ENCODE data around the gene LMAN2.
"Not testable (repeated sequence)": the region's sequence is repeated elsewhere in the genome, so short reads cannot be mapped to it uniquely, and the experiment has no call there.

The LMAN2 gene

DNA sequence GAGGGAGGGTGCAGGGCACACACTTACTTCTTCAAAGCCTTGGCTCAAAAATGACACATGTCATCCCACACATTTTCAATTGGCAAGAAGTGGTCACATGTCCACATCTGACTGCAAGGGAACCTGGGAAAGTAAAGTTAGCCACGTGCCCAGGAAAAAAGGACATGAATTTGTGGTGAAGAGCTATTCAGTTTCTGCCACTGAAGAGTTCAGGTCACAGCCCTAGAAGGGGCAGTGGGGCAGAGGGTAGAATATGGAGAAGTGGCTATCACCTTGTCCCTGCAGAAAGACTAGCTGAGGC is 4.3 kb upstream of the LMAN2 start:
- H3K9me3 ChIP-seq (ENCODE audit: low read length), result no peaks in the 10 kb centered on the region
- no peak overlapping the region for H2AFZ ChIP-seq (ENCODE audit: low read depth, low read length)
- no peaks in the 10 kb centered on the region for H3K36me3 ChIP-seq (ENCODE audit: insufficient read depth, low read length)
- H3K4me1 ChIP-seq (ENCODE audit: insufficient read depth, low read length), result peaks cover 29% of the 10 kb centered on the region
- no peak overlapping the region for H3K4me3 ChIP-seq (ENCODE audit: low read length)
- peaks cover 8% of the 10 kb centered on the region for H3K27me3 ChIP-seq (ENCODE audit: insufficient read depth, low read length)

DNA sequence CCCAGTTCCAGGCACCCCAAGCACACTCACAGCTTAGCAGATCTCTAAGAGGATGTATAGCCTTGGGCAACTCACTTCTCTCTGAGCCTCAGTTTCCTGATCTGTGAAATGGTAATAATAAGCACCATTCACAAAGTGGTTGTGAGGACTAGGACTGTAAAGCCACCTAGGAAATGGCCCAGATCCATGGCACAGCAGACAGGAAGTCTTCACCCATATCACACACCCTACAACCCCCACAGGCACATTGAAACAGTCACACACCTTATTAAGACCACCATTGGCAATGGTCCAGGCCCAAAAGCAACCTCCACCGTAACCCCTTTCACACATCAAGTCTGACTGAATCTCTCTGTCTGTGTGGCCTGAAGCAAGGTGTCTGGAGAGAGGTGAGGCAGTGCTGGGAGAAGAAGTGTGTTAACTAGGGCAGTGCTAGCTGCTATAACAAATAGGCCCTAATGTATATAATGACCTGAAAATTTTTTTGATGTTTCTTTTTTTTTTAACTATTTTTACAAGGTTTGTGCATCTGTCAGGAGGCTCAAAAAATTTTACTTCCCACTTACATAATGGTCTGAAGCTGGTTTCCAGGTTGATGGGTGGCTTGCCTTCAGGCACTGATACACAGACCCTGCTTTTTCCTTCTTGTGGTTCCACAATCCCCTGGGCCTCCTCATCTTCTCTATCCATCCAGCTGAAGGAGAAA is 3.8 kb upstream of the LMAN2 start:
- no peaks in the 10 kb centered on the region for H3K9me3 ChIP-seq (ENCODE audit: low read length)
- no peak overlapping the region for H2AFZ ChIP-seq (ENCODE audit: low read depth, low read length)
- H3K4me1 ChIP-seq (ENCODE audit: insufficient read depth, low read length), result peaks cover 34% of the 10 kb centered on the region
- no peaks in the 10 kb centered on the region for H3K36me3 ChIP-seq (ENCODE audit: insufficient read depth, low read length)
- H3K27me3 ChIP-seq (ENCODE audit: insufficient read depth, low read length), result peaks cover 8% of the 10 kb centered on the region
- H3K4me3 ChIP-seq (ENCODE audit: low read length), result no peak overlapping the region

- Histone ChIP-seq H3K9me3 (ENCODE audit: low read length) (no peaks in the 10 kb centered on the region), H3K4me1 (ENCODE audit: insufficient read depth, low read length) (peaks cover 40% of the 10 kb centered on the region), H3K4me3 (ENCODE audit: low read length) (no peak overlapping the region), H3K36me3 (ENCODE audit: insufficient read depth, low read length) (no peaks in the 10 kb centered on the region), H3K27me3 (ENCODE audit: insufficient read depth, low read length) (peaks cover 8% of the 10 kb centered on the region), H2AFZ (ENCODE audit: low read depth, low read length) (no peak overlapping the region)
These were observed 3.2 kb upstream of the LMAN2 start for GRCh38 chr5:177354711-177355110.

- Histone ChIP-seq H3K27me3 (ENCODE audit: insufficient read depth, low read length) (peaks cover 8% of the 10 kb centered on the region), H2AFZ (ENCODE audit: low read depth, low read length) (no peak overlapping the region), H3K4me1 (ENCODE audit: insufficient read depth, low read length) (peaks cover 39% of the 10 kb centered on the region), H3K4me3 (ENCODE audit: low read length) (no peak overlapping the region), H3K36me3 (ENCODE audit: insufficient read depth, low read length) (peaks cover 2% of the 10 kb centered on the region), H3K9me3 (ENCODE audit: low read length) (no peaks in the 10 kb centered on the region)
These were observed 2.8 kb upstream of the LMAN2 start for GRCh38 chr5:177354256-177354655.

GRCh38 chr5:177353093-177353492 is 1.6 kb upstream of the LMAN2 start:
- H3K27me3 ChIP-seq (ENCODE audit: insufficient read depth, low read length), result peaks cover 6% of the 10 kb centered on the region
- H2AFZ ChIP-seq (ENCODE audit: low read depth, low read length), result no peak overlapping the region
- peaks cover 2% of the 10 kb centered on the region for H3K36me3 ChIP-seq (ENCODE audit: insufficient read depth, low read length)
- H3K4me3 ChIP-seq (ENCODE audit: low read length), result no peak overlapping the region
- peaks cover 28% of the 10 kb centered on the region for H3K4me1 ChIP-seq (ENCODE audit: insufficient read depth, low read length)
- H3K9me3 ChIP-seq (ENCODE audit: low read length), result no peaks in the 10 kb centered on the region

DNA sequence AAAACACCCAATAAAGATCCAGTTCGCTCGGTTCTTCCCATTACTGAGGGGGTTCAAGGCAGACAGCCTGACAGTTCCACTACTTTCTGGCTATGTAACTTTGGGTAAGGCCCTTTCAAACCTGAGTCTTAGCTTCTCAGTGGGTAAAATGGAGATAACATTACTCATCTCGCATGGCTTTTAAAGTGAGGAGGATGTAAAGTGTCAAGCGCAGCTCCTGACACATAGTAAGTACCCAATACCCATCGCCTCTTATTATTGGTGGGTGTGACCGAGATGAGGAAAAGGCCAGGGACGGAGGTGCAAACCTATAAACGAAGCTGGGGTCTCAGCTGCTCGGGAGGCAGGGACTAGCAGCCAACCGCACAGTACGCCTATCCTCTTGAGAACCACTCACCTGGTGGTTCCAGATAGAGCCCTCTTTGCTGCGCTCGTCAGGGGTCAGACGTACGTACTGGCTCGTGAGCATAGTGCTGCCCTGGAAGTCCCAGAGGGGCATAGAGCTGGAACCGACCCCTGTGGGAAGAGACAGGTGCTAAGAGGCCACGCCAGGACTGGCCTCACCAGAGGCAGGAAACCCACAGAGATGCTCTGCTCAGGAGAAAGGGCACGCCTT is 584 bp downstream of the LMAN2 start:
- H2AFZ ChIP-seq (ENCODE audit: low read depth, low read length), result peak overlapping the region; percentile 88
- peaks cover 14% of the 10 kb centered on the region for H3K36me3 ChIP-seq (ENCODE audit: insufficient read depth, low read length)
- no peaks in the 10 kb centered on the region for H3K27me3 ChIP-seq (ENCODE audit: insufficient read depth, low read length)
- peak overlapping the region; percentile 70 for H3K4me3 ChIP-seq (ENCODE audit: low read length)
- peaks cover 20% of the 10 kb centered on the region for H3K4me1 ChIP-seq (ENCODE audit: insufficient read depth, low read length)
- H3K9me3 ChIP-seq (ENCODE audit: low read length), result no peaks in the 10 kb centered on the region

- H3K4me1 ChIP-seq (ENCODE audit: insufficient read depth, low read length), result peaks cover 20% of the 10 kb centered on the region
- H2AFZ ChIP-seq (ENCODE audit: low read depth, low read length), result no peak overlapping the region
- H3K36me3 ChIP-seq (ENCODE audit: insufficient read depth, low read length), result peaks cover 14% of the 10 kb centered on the region
- H3K4me3 ChIP-seq (ENCODE audit: low read length), result peak overlapping the region; percentile 70
- no peaks in the 10 kb centered on the region for H3K9me3 ChIP-seq (ENCODE audit: low read length)
- H3K27me3 ChIP-seq (ENCODE audit: insufficient read depth, low read length), result no peaks in the 10 kb centered on the region
These were observed 1.7 kb downstream of the LMAN2 start for GRCh38 chr5:177349762-177350161.

DNA sequence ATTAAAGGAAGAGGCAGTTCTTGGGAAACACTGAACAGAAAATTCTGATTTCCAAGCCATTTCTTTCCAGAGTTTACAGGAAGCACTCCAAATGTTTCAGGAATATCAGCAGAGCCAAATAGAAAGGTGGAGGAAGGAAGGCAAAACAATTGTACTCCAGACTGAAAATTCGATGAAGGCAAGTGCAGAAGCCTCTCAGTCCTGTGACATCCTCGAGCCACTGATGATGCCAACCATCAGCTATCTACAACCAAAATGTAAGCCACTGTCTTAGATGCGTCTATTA is 2.2 kb downstream of the LMAN2 start:
- no peak overlapping the region for H2AFZ ChIP-seq (ENCODE audit: low read depth, low read length)
- H3K4me3 ChIP-seq (ENCODE audit: low read length), result no peak overlapping the region

GRCh38 chr5:177347699-177348098 is 3.8 kb downstream of the LMAN2 start:
- H2AFZ ChIP-seq (ENCODE audit: low read depth, low read length), result no peak overlapping the region
- no peaks in the 10 kb centered on the region for H3K9me3 ChIP-seq (ENCODE audit: low read length)
- H3K4me1 ChIP-seq (ENCODE audit: insufficient read depth, low read length), result peaks cover 20% of the 10 kb centered on the region
- H3K27me3 ChIP-seq (ENCODE audit: insufficient read depth, low read length), result no peaks in the 10 kb centered on the region
- H3K36me3 ChIP-seq (ENCODE audit: insufficient read depth, low read length), result peaks cover 22% of the 10 kb centered on the region
- no peak overlapping the region for H3K4me3 ChIP-seq (ENCODE audit: low read length)

More for the DNA sequence above, 2.2 kb downstream of the LMAN2 start:
- Histone ChIP-seq H3K9me3 (ENCODE audit: low read length) (no peaks in the 10 kb centered on the region), H3K36me3 (ENCODE audit: insufficient read depth, low read length) (peaks cover 14% of the 10 kb centered on the region), H3K27me3 (ENCODE audit: insufficient read depth, low read length) (no peaks in the 10 kb centered on the region), H3K4me1 (ENCODE audit: insufficient read depth, low read length) (peaks cover 20% of the 10 kb centered on the region)

DNA sequence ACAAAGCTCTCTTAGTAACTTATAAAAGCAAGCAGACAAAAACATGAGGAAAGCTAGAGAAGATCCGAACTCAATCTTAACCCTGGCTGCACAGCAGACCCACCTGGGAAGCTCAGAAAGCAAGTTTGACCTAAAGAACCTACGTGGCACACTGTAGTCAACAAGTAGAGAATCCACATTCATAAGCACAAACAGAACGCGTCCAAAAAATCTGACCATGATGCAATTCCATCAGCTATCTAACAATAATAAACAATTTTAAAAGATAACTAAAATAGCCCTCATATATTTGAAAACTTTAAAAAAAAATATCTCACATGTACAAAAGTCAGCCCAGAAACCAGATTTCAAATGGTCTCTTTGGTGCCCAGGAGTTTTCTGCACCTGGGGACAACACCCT is 4.6 kb downstream of the LMAN2 start:
- H3K9me3 ChIP-seq (ENCODE audit: low read length), result no peaks in the 10 kb centered on the region
- no peaks in the 10 kb centered on the region for H3K27me3 ChIP-seq (ENCODE audit: insufficient read depth, low read length)
- H3K4me1 ChIP-seq (ENCODE audit: insufficient read depth, low read length), result peaks cover 16% of the 10 kb centered on the region
- H3K4me3 ChIP-seq (ENCODE audit: low read length), result no peak overlapping the region
- peaks cover 24% of the 10 kb centered on the region for H3K36me3 ChIP-seq (ENCODE audit: insufficient read depth, low read length)
- no peak overlapping the region for H2AFZ ChIP-seq (ENCODE audit: low read depth, low read length)

GRCh38 chr5:177344891-177345290 is 6.6 kb downstream of the LMAN2 start:
- H2AFZ ChIP-seq (ENCODE audit: low read depth, low read length), result no peak overlapping the region
- H3K4me3 ChIP-seq (ENCODE audit: low read length), result no peak overlapping the region
- no peaks in the 10 kb centered on the region for H3K27me3 ChIP-seq (ENCODE audit: insufficient read depth, low read length)
- peaks cover 4% of the 10 kb centered on the region for H3K4me1 ChIP-seq (ENCODE audit: insufficient read depth, low read length)
- no peaks in the 10 kb centered on the region for H3K9me3 ChIP-seq (ENCODE audit: low read length)
- peaks cover 29% of the 10 kb centered on the region for H3K36me3 ChIP-seq (ENCODE audit: insufficient read depth, low read length)

DNA sequence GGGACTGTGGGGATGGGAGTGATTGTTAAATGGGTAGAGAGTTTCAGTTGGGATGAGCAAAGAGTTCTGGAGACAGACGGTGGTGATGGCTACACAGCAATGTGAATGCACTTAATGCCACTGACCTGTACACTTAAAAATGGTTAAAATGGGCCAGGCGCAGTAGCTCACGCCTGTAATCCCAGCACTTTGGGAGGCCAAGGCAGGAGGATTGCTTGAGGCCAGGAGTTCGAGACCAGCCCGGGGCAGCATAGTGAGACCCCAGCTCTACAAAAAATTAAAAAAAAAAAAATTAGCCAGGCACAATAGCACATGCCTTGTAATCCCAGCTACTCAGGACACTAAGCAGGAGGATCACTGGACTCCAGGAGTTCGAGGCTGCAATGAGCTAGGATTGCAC is 7.7 kb downstream of the LMAN2 start:
- Histone ChIP-seq H3K9me3 (ENCODE audit: low read length) (no peaks in the 10 kb centered on the region), H3K36me3 (ENCODE audit: insufficient read depth, low read length) (peaks cover 29% of the 10 kb centered on the region), H3K4me3 (ENCODE audit: low read length) (no peak overlapping the region), H3K4me1 (ENCODE audit: insufficient read depth, low read length) (no peaks in the 10 kb centered on the region), H3K27me3 (ENCODE audit: insufficient read depth, low read length) (no peaks in the 10 kb centered on the region), H2AFZ (ENCODE audit: low read depth, low read length) (no peak overlapping the region)

DNA sequence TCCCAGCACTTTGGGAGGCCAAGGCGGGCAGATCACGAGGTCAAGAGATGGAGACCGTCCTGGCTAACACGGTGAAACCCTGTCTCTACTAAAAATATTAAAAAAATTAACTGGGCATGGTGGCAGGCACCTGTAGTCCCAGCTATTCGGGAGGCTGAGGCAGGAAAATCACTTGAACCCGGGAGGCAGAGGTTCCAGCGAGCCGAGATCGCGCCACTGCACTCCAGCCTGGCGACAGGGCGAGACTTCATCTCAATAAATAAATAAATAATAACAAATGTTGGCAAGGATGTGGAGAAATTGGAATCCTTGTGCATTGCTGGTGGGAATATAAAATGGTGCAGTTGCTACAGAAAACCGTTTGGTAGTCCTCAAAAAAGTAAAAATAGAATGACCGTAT is 8.5 kb downstream of the LMAN2 start:
- not testable (repeated sequence) for H3K27me3 ChIP-seq (ENCODE audit: insufficient read depth, low read length); H2AFZ ChIP-seq (ENCODE audit: low read depth, low read length); H3K4me3 ChIP-seq (ENCODE audit: low read length); H3K9me3 ChIP-seq (ENCODE audit: low read length); H3K4me1 ChIP-seq (ENCODE audit: insufficient read depth, low read length)
- H3K36me3 ChIP-seq (ENCODE audit: insufficient read depth, low read length), result peaks cover 33% of the 10 kb centered on the region

- H3K4me3 ChIP-seq (ENCODE audit: low read length), result no peak overlapping the region
- peaks cover 57% of the 10 kb centered on the region for H3K36me3 ChIP-seq (ENCODE audit: insufficient read depth, low read length)
- no peaks in the 10 kb centered on the region for H3K9me3 ChIP-seq (ENCODE audit: low read length)
- no peaks in the 10 kb centered on the region for H3K27me3 ChIP-seq (ENCODE audit: insufficient read depth, low read length)
- H2AFZ ChIP-seq (ENCODE audit: low read depth, low read length), result no peak overlapping the region
- no peaks in the 10 kb centered on the region for H3K4me1 ChIP-seq (ENCODE audit: insufficient read depth, low read length)
These were observed 12.3 kb downstream of the LMAN2 start for GRCh38 chr5:177339107-177339638.

Data from neuron (in vitro differentiated cells).